Erythroblast (primary cell): ENCODE data around the gene CEP41.
A peak's percentile ranks its signal among the peaks of the same experiment; 100 is the strongest.
"Not testable (repeated sequence)": the region's sequence is repeated elsewhere in the genome, so short reads cannot be mapped to it uniquely, and the experiment has no call there.

Source experiments
- DNase-seq, 2 experiments: peaks; one replicate each; lab custom pipeline; 2025; lab: John Stamatoyannopoulos, UW
- GATA1 ChIP-seq: IDR thresholded peaks from 2 replicates; pipeline ENCODE4 v1.6.1; 2011; ENCODE audit warnings: low read depth, mild to moderate bottlenecking, control low read depth, low read length, moderate library complexity
- POLR2A ChIP-seq: IDR thresholded peaks from 2 replicates; pipeline ENCODE4 v1.6.1; 2011; ENCODE audit warnings: mild to moderate bottlenecking, low read length

CEP41 gene

DNA sequence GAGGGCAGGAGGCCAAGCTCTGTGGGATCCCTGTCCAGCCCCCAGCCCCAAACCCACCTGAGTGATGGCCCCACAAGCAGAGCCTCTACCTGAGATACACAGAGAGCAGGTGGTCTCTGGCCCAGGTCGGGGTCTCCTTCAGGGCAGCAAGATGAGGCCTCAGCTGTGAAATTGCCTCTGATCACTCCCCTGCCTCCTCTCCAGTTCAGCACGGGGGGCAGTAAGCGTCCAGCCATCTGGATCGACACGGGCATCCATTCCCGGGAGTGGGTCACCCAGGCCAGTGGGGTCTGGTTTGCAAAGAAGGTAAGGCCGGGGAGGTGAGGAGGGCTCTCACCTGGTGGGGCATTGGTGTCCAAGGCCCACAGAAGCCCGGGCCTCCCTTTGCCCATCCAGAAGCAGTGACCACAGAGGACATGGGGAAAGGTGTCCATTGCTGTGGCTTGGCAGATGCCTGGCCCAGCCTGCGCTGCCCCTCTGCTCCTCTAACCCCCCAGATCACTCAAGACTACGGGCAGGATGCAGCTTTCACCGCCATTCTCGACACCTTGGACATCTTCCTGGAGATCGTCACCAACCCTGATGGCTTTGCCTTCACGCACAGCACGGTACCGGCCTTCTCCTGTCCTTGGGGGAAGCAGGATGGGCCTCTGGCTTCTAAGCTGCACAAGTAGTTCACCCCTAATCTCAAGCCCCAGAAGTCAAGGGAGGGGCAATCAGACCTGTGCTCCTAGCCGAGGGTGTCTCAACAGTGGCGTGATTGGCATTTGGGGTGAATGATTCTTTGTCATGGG lies 57.4 kb downstream of the CEP41 start:
- no peak for DNase-seq
- TF ChIP-seq POLR2A, result no peak
- TF ChIP-seq GATA1, result no peak

DNA sequence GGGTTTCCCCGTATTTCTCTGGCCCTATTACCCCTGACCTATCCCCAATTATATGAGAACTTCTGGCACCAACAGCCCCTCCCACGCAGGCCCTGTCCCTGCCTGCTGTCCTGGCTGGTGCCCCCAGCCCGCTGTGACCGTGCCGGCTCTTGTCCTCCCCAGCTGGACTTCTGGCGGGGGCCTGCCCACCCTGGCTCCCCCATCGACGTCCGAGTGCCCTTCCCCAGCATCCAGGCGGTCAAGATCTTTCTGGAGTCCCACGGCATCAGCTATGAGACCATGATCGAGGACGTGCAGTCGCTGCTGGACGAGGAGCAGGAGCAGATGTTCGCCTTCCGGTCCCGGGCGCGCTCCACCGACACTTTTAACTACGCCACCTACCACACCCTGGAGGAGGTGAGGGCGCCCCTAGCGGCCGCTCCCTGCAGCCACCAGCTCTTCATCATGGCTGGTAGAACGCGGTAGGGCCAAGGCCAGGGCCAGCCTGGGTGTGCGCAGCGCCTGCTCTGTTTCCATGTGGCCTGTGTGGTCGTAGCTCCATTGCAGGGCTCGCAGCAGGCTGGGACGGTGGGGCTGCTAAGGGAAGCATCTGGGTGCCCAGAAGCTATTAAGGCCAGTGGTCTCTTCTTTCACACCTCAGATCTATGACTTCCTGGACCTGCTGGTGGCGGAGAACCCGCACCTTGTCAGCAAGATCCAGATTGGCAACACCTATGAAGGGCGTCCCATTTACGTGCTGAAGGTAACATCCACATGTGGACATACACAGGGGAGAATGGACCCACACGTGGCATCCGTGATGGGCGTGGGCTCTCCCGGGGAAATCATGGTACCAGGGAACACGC lies 59.1 kb downstream of the CEP41 start:
- DNase-seq, result peak in 1 of 2 experiments; percentile 5
- TF ChIP-seq POLR2A (no peak), GATA1 (no peak)

DNA sequence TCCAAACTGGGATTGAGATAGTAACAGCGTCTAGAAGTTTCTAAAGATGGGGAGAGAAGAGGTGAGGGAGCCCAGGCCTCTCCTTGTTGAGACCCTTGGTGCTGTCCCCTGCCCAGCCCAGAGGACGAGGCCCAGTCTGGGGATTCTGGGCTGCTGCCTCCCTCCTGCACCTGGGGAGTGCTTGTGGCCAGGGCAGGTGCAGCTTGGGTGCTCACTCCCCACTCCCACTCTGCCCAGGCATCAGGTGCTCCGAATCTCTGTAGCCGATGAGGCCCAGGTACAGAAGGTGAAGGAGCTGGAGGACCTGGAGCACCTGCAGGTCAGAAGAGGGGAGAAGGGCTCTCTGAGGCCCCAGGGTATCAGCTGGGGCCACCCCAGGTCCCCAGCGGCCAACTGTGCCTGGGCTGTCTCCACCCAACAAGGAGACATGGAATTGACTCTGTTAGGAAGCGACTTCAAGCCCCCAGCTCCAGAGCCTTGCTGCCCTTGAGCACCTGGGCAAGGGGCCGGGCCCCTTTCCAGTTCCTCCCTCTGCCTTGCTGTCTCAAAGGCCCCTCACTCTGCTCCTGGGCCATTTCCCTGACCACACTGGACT lies 59.9 kb downstream of the CEP41 start:
- TF ChIP-seq GATA1 (no peak), POLR2A (no peak)
- no peak for DNase-seq

DNA sequence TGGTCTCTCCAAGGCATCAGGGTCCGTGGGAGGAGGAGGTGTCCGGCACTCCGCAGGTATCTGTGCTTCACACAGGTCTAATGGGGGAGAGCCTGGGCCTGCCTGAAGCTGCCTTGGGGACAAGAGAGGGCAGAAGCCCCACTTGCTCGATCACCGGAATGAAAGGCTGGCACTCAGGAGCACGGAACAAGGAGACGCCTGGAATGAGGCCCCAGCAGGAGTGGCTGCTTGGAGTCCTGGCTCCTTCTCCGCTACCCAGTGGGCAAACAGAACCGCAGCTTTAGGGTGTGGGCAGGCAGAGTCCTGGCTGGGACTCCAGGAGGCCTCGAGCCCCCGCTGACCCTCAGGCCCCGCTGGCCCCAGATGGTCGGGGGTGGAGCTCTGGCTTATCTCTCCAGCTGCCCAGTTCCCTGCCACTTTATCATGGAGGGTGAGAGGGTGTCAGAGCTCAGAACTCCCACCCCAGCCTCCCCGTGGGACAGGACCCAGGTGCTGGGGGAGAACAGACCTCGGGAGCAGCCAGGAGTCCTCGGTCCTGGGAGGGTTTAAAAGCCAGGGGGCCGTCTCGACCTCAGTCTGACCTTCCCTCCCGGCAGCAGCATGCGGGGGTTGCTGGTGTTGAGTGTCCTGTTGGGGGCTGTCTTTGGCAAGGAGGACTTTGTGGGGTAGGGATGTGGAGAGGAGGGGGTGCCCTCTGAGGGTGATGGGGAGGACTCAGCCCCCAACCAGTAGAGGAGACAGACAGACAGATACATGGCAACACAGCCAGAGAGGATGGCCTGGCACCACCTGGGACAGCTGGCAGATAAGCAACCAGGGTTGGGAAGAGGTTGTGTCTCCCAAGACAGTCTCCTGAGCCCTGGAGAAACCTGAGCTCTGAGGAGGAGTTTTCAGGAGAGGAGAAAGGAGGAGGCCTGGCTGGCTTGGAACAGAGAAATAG lies 60.6 kb downstream of the CEP41 start, which contains the start of gene CPA1:
TSS of gene CPA1 (plus strand) at position 574 of the 940 bp plus-strand sequence. CDS start at position 601, 27 bp downstream.
- DNase-seq, result no peak

DNA sequence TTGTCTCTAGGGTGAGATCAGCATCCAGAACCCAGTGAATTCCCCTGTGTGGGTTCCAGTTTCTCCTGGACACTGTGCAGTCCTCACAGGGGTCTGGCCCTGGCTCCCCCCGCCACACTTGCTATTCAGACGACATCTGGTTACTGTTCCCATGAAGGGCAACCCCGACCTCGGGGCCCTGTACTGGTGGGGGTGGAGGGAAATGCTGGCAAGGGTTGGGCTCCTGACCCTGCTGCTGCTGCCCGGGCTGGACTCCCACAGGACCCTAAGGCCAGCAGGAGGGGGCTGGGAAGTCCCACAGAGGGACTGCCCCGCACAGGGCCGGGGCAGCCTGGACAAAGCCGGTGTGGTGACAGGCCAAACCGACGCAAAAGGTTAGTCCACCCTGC lies 61.3 kb downstream of the CEP41 start:
- no peak for DNase-seq
- no peak for TF ChIP-seq GATA1
- no peak for TF ChIP-seq POLR2A

More for the DNA sequence above, 60.6 kb downstream of the CEP41 start, which contains the start of gene CPA1:
- no peak for TF ChIP-seq GATA1
- TF ChIP-seq POLR2A, result no peak

DNA sequence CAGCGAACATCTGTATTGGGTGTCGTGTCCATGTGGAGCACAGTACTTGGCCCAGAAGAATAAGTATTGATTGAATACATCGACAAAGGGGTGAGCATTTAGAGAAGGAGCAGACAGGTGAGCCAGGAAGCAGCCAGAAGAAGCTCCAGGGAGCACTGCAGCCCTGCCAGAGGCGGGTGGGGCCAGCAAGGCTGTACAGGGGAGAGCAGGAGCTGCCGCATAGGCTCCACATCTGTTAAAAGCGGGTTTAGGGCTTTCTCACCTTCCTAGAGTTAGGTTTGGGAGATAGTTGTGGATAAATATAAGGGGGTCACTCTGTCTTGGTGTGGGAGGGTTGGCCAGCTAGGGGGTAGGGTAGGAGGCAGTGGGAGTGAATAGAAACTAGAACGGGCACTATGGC lies 61.8 kb downstream of the CEP41 start:
- TF ChIP-seq POLR2A (no peak), GATA1 (no peak)

DNA sequence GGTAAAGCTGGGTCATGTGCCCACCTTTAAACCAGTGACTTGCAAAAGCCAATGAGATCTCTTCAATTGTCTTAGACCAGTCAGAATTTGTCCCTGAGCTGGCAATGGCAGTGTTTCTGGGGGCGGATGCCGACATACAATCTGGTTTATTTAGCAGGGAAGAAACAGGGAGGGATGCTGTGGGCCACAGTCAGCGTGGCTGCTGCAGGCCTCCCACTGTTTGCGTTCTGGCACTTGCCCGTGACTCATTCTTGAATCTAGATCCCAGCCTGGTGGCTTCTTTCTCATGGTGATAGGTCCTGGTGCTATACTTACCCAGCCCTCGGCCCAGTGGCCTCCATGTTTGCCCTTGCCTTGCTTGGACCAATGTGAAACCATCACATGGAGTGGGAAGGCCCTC lies 63.6 kb downstream of the CEP41 start:
- no peak for DNase-seq
- no peak for TF ChIP-seq GATA1
- TF ChIP-seq POLR2A, result no peak

More for the DNA sequence above, 61.8 kb downstream of the CEP41 start:
- no peak for DNase-seq

DNA sequence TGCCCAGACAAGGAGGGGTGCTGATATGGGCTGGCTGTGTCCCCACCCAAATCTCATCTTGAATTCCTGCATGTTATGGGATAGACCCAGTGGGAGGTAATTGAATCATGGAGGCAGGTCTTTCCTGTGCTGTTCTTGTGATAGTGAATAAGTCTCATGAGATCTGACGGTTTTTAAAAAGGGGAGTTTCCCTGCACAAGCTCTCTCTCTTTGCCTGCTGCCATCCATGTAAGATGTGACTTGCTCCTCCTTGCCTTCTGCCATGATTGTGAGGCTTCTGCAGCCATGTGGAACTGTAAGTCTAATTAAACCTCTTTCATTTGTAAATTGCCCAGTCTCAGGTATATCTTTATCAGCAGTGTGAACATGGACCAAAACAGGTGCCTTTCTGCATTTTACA lies 64.4 kb downstream of the CEP41 start:
- not testable (repeated sequence) for DNase-seq

DNA sequence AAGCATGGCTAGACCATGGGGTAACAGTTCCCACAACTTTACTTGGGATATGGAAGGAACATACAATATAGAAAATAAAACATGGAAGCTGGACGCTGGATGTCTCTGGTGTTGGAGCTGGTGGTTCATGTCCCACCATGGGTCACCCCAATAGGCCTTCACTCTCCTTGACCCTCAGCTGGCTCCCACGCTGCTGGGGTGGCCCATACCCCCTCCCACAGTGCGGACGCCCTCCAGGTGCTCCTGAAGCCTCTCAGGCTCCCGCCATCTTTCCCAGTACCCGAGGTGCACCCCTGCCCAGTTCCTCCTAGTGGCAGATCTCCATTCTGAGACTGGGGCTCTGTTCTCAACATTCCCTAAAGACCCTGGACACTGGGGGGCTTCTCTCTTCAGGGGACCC lies 66.3 kb downstream of the CEP41 start:
- TF ChIP-seq GATA1, result no peak
- no peak for TF ChIP-seq POLR2A
- DNase-seq, result no peak

DNA sequence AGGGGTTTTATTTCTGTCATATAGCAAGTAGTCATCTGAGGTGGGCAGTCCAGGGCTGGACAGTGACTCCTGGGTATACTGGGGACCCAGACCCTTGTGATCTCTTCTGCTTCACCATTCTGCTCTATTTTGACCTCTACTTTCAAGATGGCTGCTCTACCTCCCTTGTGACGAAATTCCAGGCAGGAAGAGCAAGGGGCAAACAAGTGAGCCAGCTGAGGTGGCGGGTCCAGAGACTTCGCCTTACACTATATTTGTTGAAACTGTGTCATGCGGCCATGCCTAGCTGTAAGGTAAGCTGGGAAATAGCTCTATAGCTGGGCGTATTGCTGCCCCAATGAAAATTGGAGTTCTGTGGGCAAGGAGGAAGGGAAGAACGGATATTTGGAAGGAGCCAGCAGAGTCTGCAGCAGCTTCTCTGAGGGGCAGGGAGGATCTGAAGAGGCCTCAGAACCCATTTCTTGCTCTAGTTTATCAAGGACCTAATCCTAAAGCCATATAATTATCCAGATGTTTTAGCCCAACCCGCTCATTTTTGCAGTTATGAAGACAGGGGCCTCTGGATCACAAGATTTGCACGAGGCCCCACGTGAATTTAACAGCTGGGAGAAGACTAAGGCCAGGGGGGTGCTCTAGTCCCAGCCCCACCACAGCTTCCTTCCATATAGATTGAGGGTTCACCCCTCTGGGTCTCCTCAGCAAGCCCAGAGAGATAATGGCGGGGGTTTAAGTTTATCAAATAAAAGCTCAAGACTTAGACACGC lies 68.2 kb downstream of the CEP41 start:
- TF ChIP-seq GATA1 (no peak), POLR2A (no peak)
- DNase-seq, result no peak

DNA sequence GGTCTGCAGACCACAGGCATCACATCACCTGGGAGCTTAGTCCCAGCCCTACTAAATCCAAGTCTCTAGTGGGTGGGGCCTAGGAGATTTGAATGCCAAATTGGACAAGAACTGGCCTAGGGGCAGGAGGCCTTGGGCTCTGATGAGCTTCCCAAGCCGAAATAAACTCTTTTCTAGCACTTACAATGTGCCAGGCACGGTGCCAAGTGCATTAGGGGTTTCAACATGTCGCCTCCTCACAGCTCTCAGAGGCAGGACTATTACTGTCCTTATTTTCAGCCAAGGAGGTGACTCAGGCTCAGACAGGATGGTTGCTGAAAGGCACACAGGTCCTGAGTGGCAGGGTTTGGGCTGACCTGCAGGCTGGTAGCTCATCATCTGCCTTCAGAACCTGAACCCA lies 69.8 kb downstream of the CEP41 start:
- TF ChIP-seq GATA1, result no peak
- TF ChIP-seq POLR2A, result no peak
- DNase-seq, result no peak

DNA sequence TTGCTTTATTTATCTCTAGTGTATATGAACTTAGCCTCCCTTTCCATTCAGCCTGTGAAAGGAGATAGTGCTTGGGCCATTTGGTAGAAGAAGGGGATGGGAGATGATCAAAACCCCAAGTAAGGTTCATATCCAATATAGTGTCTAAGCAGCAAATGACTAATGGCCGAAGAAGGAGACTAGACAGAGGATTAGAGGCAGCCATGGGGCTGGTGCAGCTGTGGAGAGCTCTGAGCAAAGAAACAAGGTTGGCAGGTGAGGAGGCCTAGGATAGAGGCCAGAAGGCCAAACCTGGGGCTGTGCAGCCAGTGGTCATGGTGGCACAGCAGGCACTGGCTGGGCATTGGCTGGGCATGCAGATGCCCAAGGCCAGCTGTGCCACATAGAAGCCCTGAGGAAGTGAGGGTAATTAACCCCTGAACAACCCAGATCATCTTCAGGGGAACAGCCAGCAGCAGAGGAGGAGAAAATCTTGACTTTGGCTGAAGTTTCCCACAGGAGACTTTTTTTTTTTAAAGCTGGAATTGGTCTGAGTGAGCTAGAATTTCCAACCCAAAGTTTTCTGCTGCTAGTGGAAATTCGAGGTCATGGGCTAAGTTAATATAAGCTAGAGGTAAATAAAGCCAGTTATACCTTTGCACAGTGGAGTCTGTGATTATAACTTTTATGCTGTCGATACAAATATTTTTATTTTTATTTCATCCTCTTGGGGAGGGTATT lies 70.8 kb downstream of the CEP41 start:
- DNase-seq, result no peak

More for the DNA sequence above, 70.8 kb downstream of the CEP41 start:
- TF ChIP-seq POLR2A, result no peak
